SK-N-SH treated with all-trans-retinoic acid at 6 μM for 48 hours (cell line): ENCODE data around the gene KHDRBS1.
"Not testable (repeated sequence)": the region's sequence is repeated elsewhere in the genome, so short reads cannot be mapped to it uniquely, and the experiment has no call there.

ENCODE experiments used
- ARNTL ChIP-seq: fragments of 450-650 bp; formaldehyde crosslinking; IDR thresholded peaks from 2 replicates; pipeline ENCODE4 v1.5.0; 2020; ENCODE audit warnings: low read depth, mild to moderate bottlenecking, moderate library complexity, borderline replicate concordance
- OSR1 ChIP-seq: fragments of 250-450 bp; sonication (Bioruptor Pico); IDR thresholded peaks from 2 replicates; pipeline ENCODE4 v1.8.0; 2022; ENCODE audit warnings: moderate library complexity, mild to moderate bottlenecking, inconsistent platforms
- PATZ1 ChIP-seq: fragments of 250-450 bp; sonication (Bioruptor Pico); IDR thresholded peaks from 2 replicates; pipeline ENCODE4 v1.8.0; 2020; ENCODE audit warnings: mild to moderate bottlenecking, moderate library complexity, borderline replicate concordance
- RARB ChIP-seq: fragments of 250-450 bp; sonication (Bioruptor Pico); IDR thresholded peaks from 2 replicates; pipeline ENCODE4 v1.8.0; 2021; ENCODE audit warnings: mild to moderate bottlenecking, moderate library complexity
- ZFP3 ChIP-seq: fragments of 250-450 bp; sonication (Bioruptor Pico); IDR thresholded peaks from 2 replicates; pipeline ENCODE4 v1.5.0; 2020; ENCODE audit warnings: mild to moderate bottlenecking, moderate library complexity
- ZFP30 ChIP-seq: fragments of 450-650 bp; formaldehyde crosslinking; IDR thresholded peaks from 2 replicates; pipeline ENCODE4 v1.5.0; 2022; ENCODE audit warnings: mild to moderate bottlenecking, moderate library complexity
- ZNF70 ChIP-seq: fragments of 450-650 bp; formaldehyde crosslinking; IDR thresholded peaks from 2 replicates; pipeline ENCODE4 v1.5.0; 2020; ENCODE audit warnings: mild to moderate bottlenecking, moderate library complexity

- TF ChIP-seq ZFP3 (CRISPR knock-in tag); PATZ1; RARB (CRISPR knock-in tag); ARNTL (CRISPR knock-in tag); ZNF70 (CRISPR knock-in tag); ZFP30; OSR1 (CRISPR knock-in tag): not testable (repeated sequence)
Measured at GRCh38 chr1:32086381-32086780, 72.7 kb downstream of the KHDRBS1 start.
